Activated naive CD4-positive, alpha-beta T cell (primary cell): ENCODE data around the gene AKAIN1.

Source experiments
- DNase-seq, 4 experiments: peaks; one replicate each; lab custom pipeline; 2025; lab: John Stamatoyannopoulos, UW

AKAIN1 gene

DNA sequence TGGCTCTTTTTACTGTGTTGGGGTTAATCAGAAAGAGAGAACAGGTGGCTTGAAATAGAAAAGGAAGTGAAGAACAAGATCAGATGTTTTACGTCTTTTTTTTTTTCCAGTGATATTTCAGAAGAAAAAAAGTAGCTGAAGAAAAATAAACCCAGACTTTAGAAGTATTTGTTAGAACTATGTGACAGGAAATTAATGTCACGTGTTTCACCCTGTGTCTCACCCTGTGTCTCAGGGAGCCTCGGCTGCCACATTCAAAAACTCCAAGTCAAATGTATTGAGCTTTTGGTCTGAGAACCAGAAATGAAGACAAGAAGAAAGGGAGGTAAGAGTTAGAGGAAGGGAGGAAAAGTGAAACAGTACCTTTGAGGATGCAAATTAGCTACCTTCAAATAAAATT lies 38.0 kb downstream of the AKAIN1 start:
- DNase-seq: peak in 1 of 4 experiments; percentile 9

DNA sequence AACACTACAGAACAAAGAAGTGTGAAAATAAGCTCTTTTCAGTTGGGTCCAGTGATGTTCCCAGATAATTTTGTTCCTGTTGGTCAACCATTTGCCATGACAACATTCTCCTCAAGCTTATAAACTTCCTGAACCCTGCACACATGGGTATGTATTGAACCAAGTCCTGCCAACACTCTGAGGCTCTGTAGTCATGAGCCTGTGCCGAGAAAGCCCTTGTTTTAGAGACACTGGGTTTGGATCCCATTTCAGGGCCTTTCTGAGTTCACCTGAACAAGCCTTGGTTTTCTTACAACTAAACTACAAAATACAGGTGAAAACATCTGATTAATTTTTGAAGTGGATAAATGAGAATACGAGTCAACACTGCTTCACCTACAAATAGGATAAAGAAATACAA lies 38.5 kb downstream of the AKAIN1 start:
- no peak for DNase-seq

DNA sequence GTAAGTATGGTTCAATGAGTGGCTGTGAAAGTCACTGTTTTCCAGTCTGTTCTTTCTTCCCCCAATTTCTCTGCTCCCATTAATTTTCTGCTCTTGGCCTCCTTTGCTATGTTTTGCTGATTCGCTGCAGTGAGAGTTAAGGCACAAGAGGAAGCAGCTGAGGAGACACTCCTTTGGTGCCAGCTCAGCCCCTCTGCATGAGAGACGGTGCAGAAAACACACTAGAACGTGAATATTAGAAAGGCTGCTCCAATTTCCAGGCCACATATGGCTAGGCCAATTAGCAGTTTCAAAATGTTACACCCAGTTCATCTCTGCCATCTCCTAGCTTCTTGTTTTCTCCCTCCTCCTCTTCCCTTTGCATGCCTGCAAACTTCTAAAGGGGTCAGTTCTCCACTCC lies 38.9 kb downstream of the AKAIN1 start:
- DNase-seq: no peak

DNA sequence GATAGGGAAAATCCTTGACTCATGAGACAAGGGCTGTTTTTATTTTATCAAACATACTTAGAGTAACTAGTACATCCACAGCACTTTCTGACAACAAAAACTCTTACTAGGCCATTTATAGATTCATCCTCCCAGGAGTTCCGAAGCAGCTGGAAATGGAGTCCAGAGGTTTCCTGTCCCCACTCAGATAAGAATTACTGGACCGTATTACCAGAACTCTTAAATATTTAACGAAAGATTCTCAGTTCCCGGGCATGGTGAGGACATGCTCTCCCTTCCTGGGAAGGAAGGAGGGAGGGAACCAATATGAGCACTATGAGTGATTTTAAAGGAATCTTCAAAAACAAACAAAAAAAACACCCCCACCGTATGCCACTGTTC lies 41.2 kb downstream of the AKAIN1 start:
- no peak for DNase-seq

DNA sequence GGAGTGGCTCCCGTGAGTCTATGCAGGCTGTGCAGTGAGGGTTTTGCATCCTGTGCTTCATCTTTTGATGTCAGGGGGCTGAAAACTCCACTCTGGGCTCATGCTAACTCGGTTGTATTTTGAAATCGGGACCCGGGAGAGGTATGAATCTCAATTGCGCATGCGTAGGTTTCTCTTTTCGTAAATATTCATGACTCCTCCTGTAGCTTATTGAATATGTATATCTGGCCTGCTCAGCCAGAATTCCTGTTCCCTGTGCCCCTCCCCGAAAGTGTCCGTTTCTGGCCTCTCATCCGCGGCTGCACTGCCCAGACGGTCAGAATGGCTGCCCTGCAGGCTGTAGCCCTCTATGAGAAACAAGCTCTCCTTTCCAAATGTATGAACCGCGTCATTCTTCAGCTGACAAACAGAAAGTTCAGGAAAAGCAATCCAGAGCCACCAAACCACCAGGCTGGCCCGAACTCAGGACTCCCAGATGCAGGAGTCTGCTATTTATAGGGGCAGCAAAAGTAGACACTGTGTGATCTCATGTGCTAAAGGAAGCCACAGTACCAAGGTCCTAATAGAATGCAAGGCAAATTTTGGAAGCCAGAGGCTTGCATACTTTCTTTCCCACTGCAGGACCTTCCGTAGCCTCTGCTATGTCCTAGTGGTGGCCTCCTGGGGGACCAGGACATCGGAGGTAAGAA lies 41.7 kb downstream of the AKAIN1 start:
- no peak for DNase-seq

DNA sequence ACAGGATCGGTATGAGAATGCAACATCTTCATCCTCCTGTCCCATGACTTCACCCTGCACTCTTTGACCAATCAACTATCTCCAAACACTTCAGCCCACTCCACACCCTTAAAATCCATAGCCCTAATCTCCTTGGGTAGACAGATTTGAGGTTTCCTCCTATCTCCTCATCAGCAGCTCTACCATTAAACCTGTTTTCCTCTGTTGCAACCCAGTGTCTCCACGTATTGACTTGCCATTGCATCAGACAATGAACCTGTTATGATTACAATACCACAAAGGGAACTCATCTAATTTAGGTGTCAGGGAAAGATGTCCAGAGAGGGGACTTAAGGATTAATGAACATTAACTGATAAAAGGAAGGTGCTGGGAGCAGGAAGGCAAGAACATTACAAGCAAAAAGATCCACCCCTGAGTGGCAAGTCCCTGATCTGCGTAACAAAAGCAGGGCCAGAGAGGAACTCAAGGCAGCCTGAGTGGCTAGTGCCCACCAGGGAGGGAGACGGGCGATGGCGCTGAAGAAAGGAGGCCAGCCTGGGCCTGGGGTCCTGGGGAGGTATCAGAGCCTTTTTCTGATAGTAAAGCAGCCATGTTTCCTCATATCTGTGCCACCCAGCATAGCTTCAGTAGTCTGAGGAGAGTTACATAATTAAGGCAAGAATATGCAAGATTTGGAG lies 44.6 kb downstream of the AKAIN1 start:
- no peak for DNase-seq

DNA sequence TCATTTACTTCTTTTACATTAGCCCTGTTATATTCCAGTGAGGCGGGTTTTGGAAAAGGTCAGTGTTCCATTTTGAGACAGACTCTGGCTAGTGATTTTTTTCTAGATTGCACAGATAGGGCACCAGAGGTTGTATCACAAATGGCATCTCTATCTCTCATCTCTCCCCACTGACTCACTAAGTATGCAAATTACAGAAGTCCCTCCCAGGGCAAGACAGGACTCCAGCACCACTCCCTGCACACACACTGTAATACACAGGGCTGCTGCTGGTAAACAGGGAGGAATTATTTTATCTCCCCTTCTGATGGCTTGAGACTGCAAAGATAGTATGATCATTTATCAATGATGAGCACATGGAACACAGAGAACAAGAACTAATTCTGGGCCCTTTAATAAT lies 46.2 kb downstream of the AKAIN1 start:
- DNase-seq: no peak

DNA sequence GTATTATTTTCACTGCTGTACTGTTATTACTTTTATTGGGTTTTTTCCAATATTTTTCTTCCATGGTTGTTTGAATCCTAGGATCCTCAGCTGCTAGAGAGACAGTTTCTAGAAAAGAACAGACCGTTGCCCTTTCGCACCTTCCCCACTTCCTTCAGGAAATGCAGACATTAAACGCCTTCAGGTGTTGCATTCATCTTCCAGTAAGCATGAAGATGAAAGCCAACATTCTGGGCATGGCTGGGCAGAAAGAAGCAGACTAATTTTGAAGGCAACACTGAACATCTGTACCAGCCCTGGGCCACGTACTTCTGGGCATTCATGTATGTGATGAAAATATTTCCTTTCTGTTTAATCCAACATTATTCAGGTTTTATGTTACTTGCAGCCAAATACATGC lies 51.0 kb downstream of the AKAIN1 start:
- no peak for DNase-seq

DNA sequence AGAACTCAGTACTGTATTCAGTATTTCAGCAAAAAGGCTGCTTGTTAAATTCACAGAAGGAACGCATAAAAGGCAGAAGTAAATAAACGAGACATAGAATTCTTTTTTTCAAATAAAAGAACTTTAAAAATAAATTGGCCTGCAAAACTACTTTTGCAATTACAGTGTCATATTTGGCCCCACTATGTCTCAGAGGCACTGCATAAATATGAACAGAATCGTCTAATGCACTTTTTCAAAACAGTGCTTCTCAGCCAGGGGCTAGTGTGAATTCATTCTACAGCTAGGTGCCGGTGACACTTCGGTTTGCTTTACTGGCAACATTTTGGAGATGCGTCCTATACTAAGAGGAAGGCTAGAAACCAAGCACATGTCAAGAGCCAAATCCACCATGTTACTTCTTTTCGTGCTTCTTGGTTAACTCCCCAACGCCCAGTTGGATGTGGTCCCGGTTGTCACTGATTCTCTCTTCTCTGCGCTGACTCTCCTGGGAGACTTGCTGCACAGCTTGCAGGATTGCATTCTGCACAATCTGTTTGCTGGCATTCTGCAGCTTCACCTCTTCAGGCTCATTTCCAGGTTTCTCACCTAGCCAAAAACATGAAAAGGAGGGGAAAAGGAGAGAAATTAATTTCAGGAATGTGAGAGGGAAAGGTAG lies 51.8 kb downstream of the AKAIN1 start:
- no peak for DNase-seq

DNA sequence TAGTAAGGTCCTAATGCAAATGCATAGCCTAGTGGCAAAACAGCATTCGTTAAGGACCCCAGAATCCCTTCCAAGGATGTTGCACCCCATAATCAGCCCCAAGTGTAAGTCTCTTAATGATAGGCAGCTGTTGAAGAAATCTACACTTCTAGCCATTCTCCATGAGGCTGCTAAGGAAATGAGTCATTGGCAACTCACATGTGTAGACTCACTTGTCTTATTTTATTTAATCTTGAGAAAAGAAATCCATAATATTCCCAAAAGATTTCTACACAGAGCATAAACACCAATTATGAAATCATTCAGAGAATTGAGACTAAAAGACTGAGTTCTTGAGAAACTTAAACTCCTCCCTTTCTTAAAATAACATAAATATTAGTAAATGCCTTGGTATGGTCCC lies 52.4 kb downstream of the AKAIN1 start:
- no peak for DNase-seq

DNA sequence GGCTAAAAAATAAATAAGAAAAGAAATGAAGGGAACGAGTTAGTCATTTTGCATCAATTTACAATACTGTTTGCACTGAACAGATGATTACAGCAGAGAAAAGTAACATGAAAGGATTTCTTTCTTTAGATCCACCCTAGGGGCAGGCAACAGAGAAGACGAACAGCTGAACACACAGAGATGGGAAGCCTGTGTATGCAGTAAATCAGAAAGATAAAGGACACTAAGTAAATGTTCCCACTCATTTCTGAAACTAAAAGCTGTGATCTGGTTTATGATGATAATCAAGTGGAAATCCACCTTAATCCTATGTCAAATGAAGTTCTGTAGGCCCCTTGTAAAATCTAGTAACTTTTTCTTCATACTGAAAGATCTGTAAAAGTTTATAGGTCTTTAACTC lies 54.2 kb downstream of the AKAIN1 start:
- DNase-seq: no peak

DNA sequence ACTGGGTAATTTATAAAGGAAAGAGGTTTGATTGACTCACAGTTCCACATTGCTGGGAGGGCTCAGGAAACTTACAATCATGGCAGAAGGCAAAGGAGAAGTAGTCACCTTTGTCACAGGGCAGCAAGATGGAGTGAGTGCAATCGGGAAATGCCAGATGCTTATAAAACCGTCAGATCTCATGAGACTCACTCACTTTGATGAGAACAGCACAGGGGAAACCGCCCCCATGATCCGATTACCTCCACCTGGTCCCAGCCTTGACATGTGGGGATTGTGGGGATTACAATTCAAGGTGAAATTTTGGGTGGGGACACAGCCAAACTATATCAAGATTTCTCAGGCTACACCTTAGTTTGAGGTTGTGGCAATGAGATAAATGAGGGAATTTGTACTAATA lies 54.9 kb downstream of the AKAIN1 start:
- no peak for DNase-seq

DNA sequence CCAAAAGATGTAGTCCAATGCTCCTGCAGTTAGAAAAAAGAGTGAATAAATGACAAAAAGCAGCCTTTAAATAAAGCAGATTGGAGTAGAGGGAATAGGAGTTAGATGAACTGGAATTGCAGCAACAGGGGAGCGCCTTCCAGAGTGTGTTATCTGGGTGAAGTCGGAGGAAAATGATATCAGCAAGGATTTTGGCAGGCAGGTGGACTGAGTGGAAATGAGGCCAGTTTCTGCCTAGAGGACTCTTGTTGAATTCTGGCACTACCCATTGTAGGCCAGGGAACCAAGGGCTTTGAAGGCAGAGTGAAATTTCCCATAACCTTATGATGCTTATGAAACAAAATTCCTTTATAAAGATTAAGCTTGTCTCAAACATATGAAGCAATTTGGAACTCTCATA lies 59.8 kb downstream of the AKAIN1 start:
- DNase-seq: no peak

DNA sequence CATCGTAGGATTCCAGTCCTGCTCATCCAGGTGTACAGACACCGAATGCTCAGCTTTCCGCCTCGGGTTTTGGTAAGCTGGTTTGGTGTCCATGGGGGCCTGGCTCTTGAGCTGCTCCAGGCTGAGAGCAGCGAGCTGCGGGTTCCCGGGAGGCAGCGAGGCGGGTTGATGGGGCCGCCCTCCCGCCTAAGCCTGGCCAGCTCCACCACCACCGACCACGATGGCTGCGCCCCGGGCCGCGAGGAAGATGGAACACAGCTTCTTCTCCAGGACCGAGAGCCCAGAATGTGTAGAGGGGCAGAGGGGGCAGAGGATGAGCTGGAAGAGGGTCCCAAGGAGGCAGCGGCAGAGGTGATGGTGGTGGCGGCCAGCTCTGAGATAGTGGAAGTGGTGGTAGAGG lies 64.1 kb downstream of the AKAIN1 start:
- no peak for DNase-seq

DNA sequence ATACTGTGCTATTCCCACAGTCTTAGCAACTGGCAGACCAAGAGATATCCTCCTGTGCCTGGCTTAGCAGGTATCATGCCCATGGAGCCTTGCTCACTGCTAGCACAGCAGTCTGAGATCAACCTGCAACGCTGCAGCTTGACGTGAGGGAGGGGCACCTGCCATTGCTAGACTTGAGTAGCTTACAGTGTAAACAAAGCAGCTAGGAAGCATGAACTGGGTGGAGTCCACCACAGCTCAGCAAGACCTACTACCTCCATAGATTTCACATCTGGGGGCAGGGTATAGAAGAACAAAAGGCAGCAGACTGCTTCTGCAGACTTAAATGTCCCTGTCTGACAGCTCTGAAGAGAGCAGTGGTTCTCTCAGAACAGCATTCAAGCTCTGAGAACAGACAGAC lies 74.8 kb downstream of the AKAIN1 start:
- peak in 1 of 4 experiments; percentile 12 for DNase-seq

DNA sequence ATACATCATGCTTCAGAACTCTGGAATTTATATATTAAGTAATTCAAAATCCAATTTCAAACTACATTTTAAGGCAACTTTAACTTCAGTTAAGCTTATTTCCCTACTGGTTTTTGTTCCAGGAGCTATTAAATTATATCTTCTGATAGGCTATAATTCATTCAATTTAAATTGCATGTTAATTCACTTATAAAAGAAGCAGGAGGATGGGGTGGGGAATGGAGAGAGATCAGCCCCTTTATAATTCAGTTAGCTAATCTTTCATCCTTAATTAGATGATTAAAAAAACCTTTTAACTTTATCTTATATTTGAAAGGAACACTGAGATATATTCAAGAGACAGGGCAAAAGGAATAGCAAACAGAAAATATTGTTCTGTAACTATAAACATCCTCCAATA lies 86.8 kb downstream of the AKAIN1 start:
- no peak for DNase-seq

DNA sequence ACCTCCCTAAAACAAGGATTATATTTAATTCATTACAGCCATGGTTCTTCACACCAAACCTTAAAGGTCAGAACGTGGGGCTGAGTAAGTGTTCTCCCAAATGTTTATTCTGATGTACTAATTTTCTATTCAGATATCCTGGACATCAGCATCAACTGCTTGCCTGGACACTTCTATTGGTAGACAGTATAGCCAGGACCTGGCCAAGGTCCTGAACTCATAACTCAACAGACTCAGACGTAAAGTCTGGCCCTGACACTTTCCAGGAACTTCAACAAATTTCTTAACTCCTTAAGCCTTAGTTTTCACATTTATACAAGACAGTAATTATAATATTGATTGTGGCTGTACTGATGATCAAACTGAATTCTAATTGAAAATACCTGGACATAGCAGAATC lies 89.1 kb downstream of the AKAIN1 start:
- DNase-seq: no peak

DNA sequence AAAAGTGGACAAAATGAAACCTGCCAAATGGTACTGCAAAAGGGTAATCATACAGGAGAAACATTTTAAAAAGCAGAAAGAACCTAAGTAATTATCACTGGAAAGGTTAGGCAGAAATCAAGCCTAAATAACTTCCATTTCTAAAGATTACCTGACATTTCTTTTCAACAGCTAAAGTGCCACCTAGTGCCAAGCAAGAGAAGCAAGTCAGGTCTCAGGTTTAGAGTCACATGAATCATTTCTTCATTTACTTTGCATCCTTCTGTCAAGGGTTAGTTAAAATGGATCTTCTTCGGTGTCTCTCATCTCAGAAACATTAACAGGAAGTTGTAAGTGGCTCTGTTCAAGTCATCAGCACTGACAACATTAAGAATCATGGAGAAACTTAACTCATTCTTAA lies 90.3 kb downstream of the AKAIN1 start:
- no peak for DNase-seq

DNA sequence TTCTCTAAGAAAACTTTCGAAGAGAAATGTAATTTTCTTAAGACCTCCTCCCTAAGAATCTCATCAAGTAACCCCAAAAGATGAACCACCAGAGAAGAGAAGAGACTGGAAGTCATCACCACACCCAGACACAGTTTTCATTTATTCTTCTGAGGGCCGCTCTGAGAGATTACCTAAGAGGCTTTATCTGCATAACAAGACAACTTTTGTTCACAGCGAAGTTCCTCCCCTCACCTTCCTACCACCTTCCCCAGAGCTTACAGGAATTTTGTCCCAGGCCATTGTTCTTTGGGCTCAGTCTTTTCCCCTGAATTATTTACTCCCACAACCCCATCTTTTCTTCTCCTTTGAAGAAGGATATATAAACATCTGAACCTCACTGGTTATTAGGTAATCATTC lies 92.8 kb downstream of the AKAIN1 start:
- no peak for DNase-seq

DNA sequence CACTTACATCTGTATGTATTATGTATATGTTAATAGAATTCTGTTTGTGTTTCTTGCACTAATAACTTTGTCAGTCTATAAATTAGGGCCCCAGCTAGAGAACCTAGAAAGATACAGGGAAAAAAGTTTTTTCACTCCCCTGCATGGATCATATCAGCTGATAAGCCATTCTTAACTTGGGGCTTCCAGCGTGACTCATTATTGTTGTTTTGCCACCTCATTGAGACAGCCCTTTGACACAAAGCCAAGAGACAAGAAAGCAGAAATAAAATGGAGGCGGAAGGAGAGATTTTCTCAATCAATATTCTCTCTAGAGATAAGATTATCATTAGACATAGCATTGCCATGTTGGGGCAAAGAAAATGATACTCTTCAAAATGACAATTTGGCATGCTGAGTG lies 93.4 kb downstream of the AKAIN1 start:
- DNase-seq: no peak

DNA sequence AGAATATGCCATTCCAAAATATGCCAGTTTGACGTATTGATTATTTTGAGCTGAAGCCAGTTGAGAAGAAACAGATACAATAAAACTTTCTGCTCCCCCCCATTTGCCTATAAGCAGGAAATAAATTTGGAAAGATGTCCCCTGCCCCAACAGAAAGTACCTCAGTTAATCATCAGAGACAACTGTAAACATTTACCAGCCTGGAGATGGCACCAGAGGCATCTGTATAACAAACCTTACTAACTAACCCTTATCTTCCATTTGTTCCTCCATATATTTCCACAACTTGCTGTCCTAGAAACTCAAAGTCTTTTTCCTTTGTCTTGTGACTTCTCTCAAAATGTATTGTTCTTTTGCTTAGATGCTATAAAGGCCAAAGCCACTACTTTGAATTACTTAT lies 93.8 kb downstream of the AKAIN1 start:
- DNase-seq: no peak

DNA sequence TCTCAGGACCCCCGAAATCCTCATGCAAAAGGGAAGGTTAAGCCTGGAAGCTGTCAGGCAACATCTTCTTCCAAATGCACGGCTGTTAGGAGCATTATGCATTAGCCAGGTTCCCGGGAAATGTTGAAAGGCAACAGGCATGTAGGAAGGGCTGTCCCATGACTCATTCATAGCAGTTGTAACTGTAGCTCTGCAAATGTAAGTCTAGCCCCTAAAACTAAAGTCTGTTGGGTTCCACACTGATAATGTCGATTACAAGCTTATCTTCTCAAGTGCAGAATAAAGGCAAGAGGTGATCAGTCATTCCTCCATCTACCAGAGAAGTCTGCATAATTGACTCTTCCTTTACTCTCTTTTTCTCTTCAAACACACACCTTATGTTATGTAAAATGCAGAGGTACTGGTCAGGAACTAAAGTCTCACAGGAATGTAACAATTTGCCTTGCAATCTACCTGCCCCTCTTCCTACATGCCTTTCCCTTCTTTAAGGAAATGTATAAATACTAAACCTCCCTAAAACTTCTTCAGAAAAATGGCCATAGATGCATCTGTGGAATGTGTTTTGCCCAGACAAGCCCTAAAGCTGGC lies 99.8 kb downstream of the AKAIN1 start:
- DNase-seq: no peak

DNA sequence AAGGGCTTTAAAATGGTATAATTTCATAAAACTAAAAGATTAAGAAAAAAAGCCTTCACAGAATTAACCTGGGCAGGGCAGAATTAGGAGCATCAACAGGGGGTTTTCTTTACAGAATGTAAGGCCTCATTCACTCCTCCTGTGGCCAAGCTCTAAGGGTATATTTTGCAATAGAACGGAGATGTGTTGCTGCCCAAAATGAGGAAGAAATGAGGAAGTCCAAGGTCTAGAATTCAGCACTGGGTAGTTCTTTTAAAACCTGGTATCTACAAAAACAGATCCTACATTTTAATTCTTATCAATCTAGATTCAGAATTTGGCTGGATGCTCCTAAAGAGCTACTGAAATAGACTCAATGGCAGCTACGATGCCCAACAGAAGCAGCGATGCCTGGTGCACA lies 101.8 kb downstream of the AKAIN1 start:
- no peak for DNase-seq
